GM18870 (cell line): Measurements from ENCODE around the gene RAN.
"Not testable (repeated sequence)": the region's sequence is repeated elsewhere in the genome, so short reads cannot be mapped to it uniquely, and the experiment has no call there.

Experiments used
- ATAC-seq: cut with Tn5 transposase; IDR thresholded peaks from one replicate; pipeline ENCODE4 v1.9.1; 2021; ENCODE audit warnings: moderate library complexity; ENCODE audit not compliant: unreplicated experiment

Gene RAN

GRCh38 chr12:130871286-130872178 lies at the start of gene RAN:
Gene RAN, plus strand, starts transcription at chr12:130872066. Its CDS starts 528 bp downstream, at chr12:130872594.
- ATAC-seq, result peak; percentile 30

- no peak for ATAC-seq
Observed at GRCh38 chr12:130825771-130826150, 46.1 kb upstream of the RAN start.

- ATAC-seq, result no peak
Observed at GRCh38 chr12:130826151-130826801, 45.6 kb upstream of the RAN start.

- ATAC-seq, result no peak
Observed at GRCh38 chr12:130827432-130827831, 44.4 kb upstream of the RAN start.

- ATAC-seq, result no peak
Observed at GRCh38 chr12:130828895-130829294, 43.0 kb upstream of the RAN start.

- no peak for ATAC-seq
Observed at GRCh38 chr12:130829391-130830245, 42.2 kb upstream of the RAN start.

DNA sequence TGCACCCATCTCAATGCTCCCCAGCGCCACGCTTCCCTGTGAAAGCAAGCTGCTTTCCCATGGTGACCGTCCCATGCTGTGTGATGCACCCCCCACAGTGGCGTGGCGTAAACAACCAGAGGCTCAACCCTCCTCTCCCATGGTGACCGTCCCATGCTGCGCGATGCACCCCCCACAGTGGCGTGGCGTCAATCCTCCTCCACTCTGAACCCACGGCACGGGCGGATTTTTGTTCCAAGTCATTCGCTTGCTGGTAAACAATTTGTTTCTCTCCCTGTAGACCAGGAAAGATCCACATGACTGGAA lies 41.7 kb upstream of the RAN start:
- ATAC-seq, result no peak

DNA sequence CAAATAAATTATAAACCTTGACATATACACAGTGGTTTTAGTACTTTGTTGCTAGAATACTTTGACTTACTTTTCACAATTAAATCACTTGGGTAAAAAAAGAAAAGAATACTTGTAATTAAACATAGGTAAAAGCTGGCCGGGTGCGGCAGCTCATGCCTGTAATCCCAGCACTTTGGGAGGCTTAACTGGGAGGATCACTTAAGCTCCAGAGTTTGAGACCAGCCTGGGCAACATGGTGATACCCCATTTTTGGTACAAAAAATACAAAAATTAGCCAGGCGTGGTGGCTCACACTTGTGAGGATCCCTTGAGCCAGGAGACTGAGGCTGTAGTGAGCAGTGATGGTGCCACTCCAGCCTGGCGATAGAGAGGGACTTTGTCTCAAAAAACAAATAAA lies 40.6 kb upstream of the RAN start:
- ATAC-seq, result no peak

- no peak for ATAC-seq
Observed at GRCh38 chr12:130831876-130832405, 39.9 kb upstream of the RAN start.

DNA sequence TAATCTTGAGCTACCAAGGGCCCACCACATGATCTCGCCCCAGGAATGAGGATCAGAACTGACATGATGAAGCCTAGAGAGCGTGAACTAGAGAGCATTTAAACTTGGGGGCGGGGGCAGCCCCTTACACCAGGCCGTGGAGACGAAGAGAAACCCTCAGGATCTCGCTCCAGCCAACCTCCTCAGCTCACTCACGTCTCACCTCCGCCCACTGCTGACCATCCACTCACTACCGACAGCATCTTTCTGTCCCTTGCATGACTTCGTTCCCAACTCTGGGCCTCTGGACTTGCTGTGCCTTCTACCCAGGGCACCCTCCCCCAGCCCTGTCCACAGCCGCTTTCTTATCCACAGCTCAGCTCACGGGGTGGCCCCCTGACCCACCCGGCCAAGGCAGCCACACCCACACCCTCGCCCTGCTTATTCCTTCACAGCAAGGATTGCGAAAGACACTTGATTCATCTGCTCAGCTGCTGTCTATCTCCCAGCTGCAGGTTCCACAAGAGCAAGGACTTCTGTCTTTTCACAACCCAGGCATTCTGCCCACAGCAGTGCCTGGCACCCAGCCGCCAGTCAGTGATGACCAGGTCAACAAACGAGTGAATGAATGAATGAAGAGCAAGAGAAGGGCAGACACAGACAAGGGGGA lies 39.2 kb upstream of the RAN start:
- ATAC-seq, result no peak

DNA sequence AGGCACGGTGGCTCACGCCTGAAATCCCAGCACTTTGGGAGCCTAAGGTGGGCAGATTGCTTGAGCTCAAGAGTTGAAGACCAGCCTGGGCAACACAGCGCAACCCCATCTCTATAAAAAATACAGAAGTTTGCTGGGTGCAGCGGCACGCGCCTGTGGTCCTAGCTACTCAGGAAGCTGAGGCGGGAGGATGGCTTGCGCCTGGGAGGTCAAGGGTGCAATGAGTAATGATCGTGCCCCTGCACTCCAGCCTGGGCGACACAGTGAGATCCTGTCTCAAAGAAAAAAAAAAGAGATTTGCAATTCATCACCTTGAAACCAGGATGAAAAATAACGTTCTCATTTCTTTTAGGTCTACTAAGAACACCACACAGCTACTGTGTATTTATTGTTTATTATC lies 36.9 kb upstream of the RAN start:
- ATAC-seq, result no peak

DNA sequence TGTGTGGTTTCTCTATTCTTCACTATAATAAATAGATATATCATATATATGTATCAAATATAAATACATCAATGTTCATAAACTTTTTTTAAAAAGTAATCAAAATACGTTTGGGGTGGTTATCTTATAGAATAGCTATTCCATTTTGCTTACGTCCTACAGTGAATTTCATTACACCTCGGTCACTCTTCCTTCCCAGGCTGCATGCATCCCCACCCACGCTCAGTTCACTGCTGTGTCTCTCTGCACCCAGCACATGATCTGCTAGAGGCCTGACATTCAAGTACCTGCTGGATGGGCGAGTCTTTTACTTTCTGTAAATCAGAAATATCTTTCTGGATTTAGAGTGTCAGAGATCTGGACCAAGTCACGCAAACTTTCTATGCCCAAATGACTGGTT lies 36.4 kb upstream of the RAN start:
- no peak for ATAC-seq

GRCh38 chr12:130838284-130838950 lies 33.4 kb upstream of the RAN start:
- ATAC-seq, result no peak

- peak; percentile 72 for ATAC-seq
Observed at GRCh38 chr12:130838951-130839769, 32.7 kb upstream of the RAN start, which contains the start of gene STX2. Gene STX2, minus strand, starts transcription at chr12:130839250. Its CDS starts 151 bp downstream, at chr12:130839099.

GRCh38 chr12:130839770-130840404 lies 32.0 kb upstream of the RAN start:
- ATAC-seq, result no peak

DNA sequence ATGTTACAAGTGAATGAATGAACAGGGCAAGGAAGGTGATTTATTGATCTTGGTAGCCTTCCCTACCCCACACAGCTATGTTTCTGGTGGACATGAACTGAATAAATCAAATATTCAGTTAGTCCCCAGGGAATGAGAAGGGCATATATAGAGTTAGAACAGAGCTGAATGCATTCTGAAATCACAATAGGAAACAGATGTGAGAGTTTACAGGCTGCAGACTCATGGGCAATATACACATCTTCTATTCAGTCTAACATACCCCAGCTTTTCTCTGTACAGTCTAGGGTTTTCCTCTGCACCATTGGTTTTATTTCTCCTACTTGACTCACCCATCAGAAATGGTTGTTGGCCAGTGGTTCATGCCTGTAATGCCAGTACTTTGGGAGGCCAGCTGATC lies 25.5 kb upstream of the RAN start:
- ATAC-seq, result no peak

DNA sequence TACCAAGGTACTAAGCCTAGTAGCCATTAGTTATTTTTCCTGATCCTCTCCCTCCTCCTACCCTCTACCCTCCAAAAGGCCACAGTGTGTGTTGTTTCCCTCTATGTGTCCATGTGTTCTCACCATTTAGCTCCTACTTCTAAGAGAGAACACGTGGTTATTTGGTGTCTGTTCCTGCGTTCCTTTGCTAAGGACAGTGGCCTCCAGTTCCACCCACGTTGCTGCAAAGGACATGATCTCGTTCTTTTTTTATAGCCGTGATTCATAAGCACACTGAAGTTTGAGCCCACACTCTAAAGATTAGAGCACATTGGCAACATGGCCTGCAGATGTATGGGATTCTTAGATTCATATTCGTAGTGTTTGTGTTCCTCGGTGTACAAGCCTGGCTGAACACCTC lies 24.8 kb upstream of the RAN start:
- ATAC-seq, result no peak

DNA sequence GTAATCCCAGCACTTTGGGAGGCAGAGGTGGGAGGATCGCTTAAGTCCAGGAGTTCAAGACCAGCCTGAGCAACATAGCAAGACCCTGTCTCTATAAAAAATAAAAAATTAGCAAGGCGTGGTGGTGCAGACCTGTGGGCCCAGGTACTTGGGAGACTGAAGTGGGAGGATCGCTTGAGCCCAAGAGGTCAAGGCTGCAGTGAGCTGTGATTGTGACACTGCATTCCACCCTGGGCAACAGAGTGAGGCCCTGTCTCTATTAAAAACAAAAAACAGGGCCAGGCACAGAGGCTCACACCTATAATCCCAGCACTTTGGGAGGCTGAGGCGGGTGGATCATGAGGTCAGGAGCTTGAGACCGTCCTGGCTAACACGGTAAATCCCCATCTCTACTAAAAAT lies 23.8 kb upstream of the RAN start:
- not testable (repeated sequence) for ATAC-seq

GRCh38 chr12:130848785-130849305 lies 23.0 kb upstream of the RAN start:
- not testable (repeated sequence) for ATAC-seq
